MM.1S (cell line): ENCODE measurements around the gene ELOVL7.

ENCODE experiments used
- DNase-seq: peaks from one replicate; pipeline ENCODE4 v3.0.0-alpha.2; 2015
- H2AFZ ChIP-seq: fragments of 300-600 bp; sonication (generic); 2 replicates; pipeline ENCODE4 v1.6.0; 2016; ENCODE audit warnings: antibody characterized with exemption, low read length
- H3F3A ChIP-seq: fragments of 300-600 bp; sonication (generic); 2 replicates; pipeline ENCODE4 v1.6.1; 2016; ENCODE audit warnings: mild to moderate bottlenecking, antibody characterized with exemption, low read length, moderate library complexity, mixed read lengths; ENCODE audit not compliant: insufficient read depth
- H3K27ac ChIP-seq: fragments of 300-600 bp; sonication (generic); 2 replicates; pipeline ENCODE4 v1.5.1; 2016; ENCODE audit warnings: mild to moderate bottlenecking, low read length
- H3K27me3 ChIP-seq: fragments of 300-600 bp; sonication (generic); replicated peaks from 2 replicates; pipeline ENCODE4 v1.6.0; 2016; ENCODE audit warnings: low read length; ENCODE audit not compliant: insufficient read depth
- H3K36me3 ChIP-seq: fragments of 300-600 bp; sonication (generic); replicated peaks from 2 replicates; pipeline ENCODE4 v1.6.1; 2016; ENCODE audit warnings: mild to moderate bottlenecking, low read length, mixed read lengths; ENCODE audit not compliant: insufficient read depth
- H3K4me1 ChIP-seq: fragments of 300-600 bp; sonication (generic); 2 replicates; pipeline ENCODE4 v1.6.1; 2016; ENCODE audit warnings: low read length, mixed read lengths
- H3K4me2 ChIP-seq: fragments of 300-600 bp; sonication (generic); 2 replicates; pipeline ENCODE4 v1.6.0; 2016; ENCODE audit warnings: low read depth, low read length
- H3K4me3 ChIP-seq: fragments of 300-600 bp; sonication (generic); 2 replicates; pipeline ENCODE4 v1.5.1; 2016; ENCODE audit warnings: low read length, mixed read lengths
- H3K79me2 ChIP-seq: fragments of 300-600 bp; sonication (generic); 2 replicates; pipeline ENCODE4 v1.6.1; 2016; ENCODE audit warnings: mixed run types, low read length, mixed read lengths
- H3K9ac ChIP-seq: fragments of 300-600 bp; sonication (generic); 2 replicates; pipeline ENCODE4 v1.6.1; 2016; ENCODE audit warnings: low read length, mixed read lengths
- H3K9me2 ChIP-seq: fragments of 300-600 bp; sonication (generic); replicated peaks from 2 replicates; pipeline ENCODE4 v1.6.1; 2016; ENCODE audit warnings: mild to moderate bottlenecking, low read length, mixed read lengths; ENCODE audit not compliant: insufficient read depth
- H3K9me3 ChIP-seq: fragments of 300-600 bp; sonication (generic); replicated peaks from 2 replicates; pipeline ENCODE4 v1.6.1; 2016; ENCODE audit warnings: mild to moderate bottlenecking, low read length, mixed read lengths; ENCODE audit not compliant: insufficient read depth
- H4K20me1 ChIP-seq: fragments of 300-600 bp; sonication (generic); 2 replicates; pipeline ENCODE4 v1.6.1; 2016; ENCODE audit warnings: mild to moderate bottlenecking, low read length, moderate library complexity, mixed read lengths; ENCODE audit not compliant: insufficient read depth
- EZH2 ChIP-seq: fragments of 300-600 bp; sonication (generic); optimal IDR thresholded peaks from 2 replicates; pipeline ENCODE3; 2017; ENCODE audit warnings: low read depth, mild to moderate bottlenecking, antibody characterized with exemption, low read length, mixed read lengths
- EZH2phosphoT487 ChIP-seq: fragments of 300-600 bp; sonication (generic); IDR thresholded peaks from 2 replicates; pipeline ENCODE4 v1.6.1; 2018; ENCODE audit warnings: antibody characterized with exemption, low read length
- TF ChIP-seq, protein P1 (sequence below): fragments of 300-600 bp; sonication (generic); IDR thresholded peaks from 2 replicates; pipeline ENCODE4 v1.5.1; 2016; ENCODE audit warnings: antibody characterized with exemption, low read length, mixed read lengths

The ELOVL7 gene

DNA sequence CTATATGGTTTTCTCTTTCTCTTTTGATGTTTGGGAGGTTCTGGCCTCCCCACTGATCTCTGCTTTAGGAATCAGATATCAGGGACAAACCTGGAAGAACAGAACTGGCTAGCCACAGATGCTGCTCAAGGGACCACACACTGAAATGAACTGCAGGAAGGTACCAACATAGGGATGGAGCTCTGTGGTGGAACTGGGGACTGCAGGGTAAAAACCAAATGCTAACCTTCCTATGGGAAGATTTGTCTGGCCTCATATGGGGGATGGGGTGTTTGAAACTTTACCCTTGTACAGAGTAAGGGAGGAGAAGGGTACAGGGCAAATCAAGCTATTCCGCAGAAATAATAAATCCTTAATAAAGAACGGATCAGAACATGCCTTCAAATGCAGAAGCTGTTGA is 49.4 kb downstream of the ELOVL7 start:
- Histone ChIP-seq H3K9ac (no peak overlapping the region), H3K27me3 (no peaks in the 10 kb centered on the region), H3K4me3 (no peak overlapping the region), H3K4me2 (no peak overlapping the region), H3F3A (no peaks in the 10 kb centered on the region), H4K20me1 (no peaks in the 10 kb centered on the region), H3K36me3 (no peaks in the 10 kb centered on the region), H2AFZ (no peak overlapping the region), H3K9me3 (no peaks in the 10 kb centered on the region), H3K9me2 (no peaks in the 10 kb centered on the region), H3K27ac (no peak overlapping the region), H3K79me2 (no peaks in the 10 kb centered on the region), H3K4me1 (no peaks in the 10 kb centered on the region)
- DNase-seq = no peak
- TF ChIP-seq EZH2 (no peak), EZH2phosphoT487 (no peak)
- TF ChIP-seq, protein P1, sequence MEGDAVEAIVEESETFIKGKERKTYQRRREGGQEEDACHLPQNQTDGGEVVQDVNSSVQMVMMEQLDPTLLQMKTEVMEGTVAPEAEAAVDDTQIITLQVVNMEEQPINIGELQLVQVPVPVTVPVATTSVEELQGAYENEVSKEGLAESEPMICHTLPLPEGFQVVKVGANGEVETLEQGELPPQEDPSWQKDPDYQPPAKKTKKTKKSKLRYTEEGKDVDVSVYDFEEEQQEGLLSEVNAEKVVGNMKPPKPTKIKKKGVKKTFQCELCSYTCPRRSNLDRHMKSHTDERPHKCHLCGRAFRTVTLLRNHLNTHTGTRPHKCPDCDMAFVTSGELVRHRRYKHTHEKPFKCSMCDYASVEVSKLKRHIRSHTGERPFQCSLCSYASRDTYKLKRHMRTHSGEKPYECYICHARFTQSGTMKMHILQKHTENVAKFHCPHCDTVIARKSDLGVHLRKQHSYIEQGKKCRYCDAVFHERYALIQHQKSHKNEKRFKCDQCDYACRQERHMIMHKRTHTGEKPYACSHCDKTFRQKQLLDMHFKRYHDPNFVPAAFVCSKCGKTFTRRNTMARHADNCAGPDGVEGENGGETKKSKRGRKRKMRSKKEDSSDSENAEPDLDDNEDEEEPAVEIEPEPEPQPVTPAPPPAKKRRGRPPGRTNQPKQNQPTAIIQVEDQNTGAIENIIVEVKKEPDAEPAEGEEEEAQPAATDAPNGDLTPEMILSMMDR = no peak

DNA sequence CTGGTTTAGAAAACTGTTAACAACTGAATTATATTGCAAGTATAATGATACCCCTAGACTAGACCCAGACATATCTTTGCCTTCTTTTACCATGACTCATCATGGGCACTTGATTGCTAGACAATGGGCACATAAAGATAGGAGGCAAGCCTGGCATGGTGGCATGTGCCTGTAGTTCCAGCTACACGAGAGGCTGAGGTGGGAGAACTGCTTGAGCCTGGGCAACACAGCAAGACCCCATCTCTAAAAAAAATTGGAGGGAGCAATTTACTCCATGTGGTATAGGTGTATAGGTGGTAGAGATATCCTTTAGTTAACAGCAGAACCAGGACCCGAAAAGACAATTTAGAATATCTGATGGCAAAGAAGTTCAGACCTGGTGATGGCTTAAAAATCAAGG is 51.6 kb downstream of the ELOVL7 start:
- H3K79me2 ChIP-seq = no peaks in the 10 kb centered on the region
- no peaks in the 10 kb centered on the region for H3K4me1 ChIP-seq
- H3K9me2 ChIP-seq = no peaks in the 10 kb centered on the region
- no peaks in the 10 kb centered on the region for H3K27me3 ChIP-seq
- H3F3A ChIP-seq = no peaks in the 10 kb centered on the region
- TF ChIP-seq EZH2 = no peak
- TF ChIP-seq, protein P1 = no peak
- TF ChIP-seq EZH2phosphoT487 = no peak
- H3K9me3 ChIP-seq = no peaks in the 10 kb centered on the region
- no peak overlapping the region for H3K9ac ChIP-seq
- DNase-seq = no peak
- no peaks in the 10 kb centered on the region for H4K20me1 ChIP-seq
- H3K36me3 ChIP-seq = no peaks in the 10 kb centered on the region
- no peak overlapping the region for H3K27ac ChIP-seq
- no peak overlapping the region for H3K4me3 ChIP-seq
- no peak overlapping the region for H2AFZ ChIP-seq
- no peak overlapping the region for H3K4me2 ChIP-seq

DNA sequence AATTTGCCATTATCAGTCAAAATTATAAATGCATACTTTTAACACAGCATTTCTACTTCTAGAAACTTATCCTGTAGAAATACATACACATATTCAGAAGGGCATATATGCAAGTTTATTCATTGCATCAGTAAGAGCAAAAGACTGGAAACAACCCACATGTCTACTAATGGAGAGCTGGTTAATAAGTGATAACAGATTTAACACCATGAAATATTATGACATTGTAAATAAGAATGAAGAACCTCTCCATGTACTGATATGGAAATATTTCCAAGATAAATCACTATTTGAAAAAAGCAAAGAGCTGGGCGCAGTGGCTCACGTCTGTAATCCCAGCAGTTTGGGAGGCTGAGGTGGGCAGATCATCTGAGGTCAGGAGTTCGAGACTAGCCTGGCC is 54.5 kb downstream of the ELOVL7 start:
- TF ChIP-seq EZH2 = no peak
- TF ChIP-seq EZH2phosphoT487 = no peak
- TF ChIP-seq, protein P1 = no peak

More for the DNA sequence above, 54.5 kb downstream of the ELOVL7 start:
- Histone ChIP-seq H3K27ac (no peak overlapping the region), H3K4me2 (no peak overlapping the region), H3K36me3 (no peaks in the 10 kb centered on the region), H3K79me2 (no peaks in the 10 kb centered on the region), H2AFZ (no peak overlapping the region), H3F3A (no peaks in the 10 kb centered on the region), H3K9ac (no peak overlapping the region), H4K20me1 (no peaks in the 10 kb centered on the region), H3K9me3 (no peaks in the 10 kb centered on the region), H3K4me3 (no peak overlapping the region), H3K4me1 (no peaks in the 10 kb centered on the region), H3K9me2 (no peaks in the 10 kb centered on the region), H3K27me3 (no peaks in the 10 kb centered on the region)
- no peak for DNase-seq
